MM.1S (cell line): Measurements from ENCODE around the gene KCTD7.
"Not testable (repeated sequence)": the region's sequence is repeated elsewhere in the genome, so short reads cannot be mapped to it uniquely, and the experiment has no call there.

Source experiments
- EZH2 ChIP-seq: fragments of 300-600 bp; sonication (generic); optimal IDR thresholded peaks from 2 replicates; pipeline ENCODE3; 2017; ENCODE audit warnings: low read depth, mild to moderate bottlenecking, antibody characterized with exemption, low read length, mixed read lengths
- EZH2phosphoT487 ChIP-seq: fragments of 300-600 bp; sonication (generic); IDR thresholded peaks from 2 replicates; pipeline ENCODE4 v1.6.1; 2018; ENCODE audit warnings: antibody characterized with exemption, low read length
- TF ChIP-seq, protein P1 (sequence below): fragments of 300-600 bp; sonication (generic); IDR thresholded peaks from 2 replicates; pipeline ENCODE4 v1.5.1; 2016; ENCODE audit warnings: antibody characterized with exemption, low read length, mixed read lengths

GRCh38 chr7:66635982-66636546 lies 7.4 kb downstream of the KCTD7 start:
- TF ChIP-seq, protein P1, sequence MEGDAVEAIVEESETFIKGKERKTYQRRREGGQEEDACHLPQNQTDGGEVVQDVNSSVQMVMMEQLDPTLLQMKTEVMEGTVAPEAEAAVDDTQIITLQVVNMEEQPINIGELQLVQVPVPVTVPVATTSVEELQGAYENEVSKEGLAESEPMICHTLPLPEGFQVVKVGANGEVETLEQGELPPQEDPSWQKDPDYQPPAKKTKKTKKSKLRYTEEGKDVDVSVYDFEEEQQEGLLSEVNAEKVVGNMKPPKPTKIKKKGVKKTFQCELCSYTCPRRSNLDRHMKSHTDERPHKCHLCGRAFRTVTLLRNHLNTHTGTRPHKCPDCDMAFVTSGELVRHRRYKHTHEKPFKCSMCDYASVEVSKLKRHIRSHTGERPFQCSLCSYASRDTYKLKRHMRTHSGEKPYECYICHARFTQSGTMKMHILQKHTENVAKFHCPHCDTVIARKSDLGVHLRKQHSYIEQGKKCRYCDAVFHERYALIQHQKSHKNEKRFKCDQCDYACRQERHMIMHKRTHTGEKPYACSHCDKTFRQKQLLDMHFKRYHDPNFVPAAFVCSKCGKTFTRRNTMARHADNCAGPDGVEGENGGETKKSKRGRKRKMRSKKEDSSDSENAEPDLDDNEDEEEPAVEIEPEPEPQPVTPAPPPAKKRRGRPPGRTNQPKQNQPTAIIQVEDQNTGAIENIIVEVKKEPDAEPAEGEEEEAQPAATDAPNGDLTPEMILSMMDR: not testable (repeated sequence)
- not testable (repeated sequence) for TF ChIP-seq EZH2phosphoT487, EZH2
